Liver (tissue), 9 donors: Measurements from ENCODE around the gene SPATS2. TPM values are rescaled to one million over a fixed set of nuclear protein-coding genes. Genes with fewer than 3 reads are reported as not detected.

ENCODE experiments used
- DNase-seq: peaks from one replicate; pipeline ENCODE4 v3.0.0-alpha.2; 2017; ENCODE audit warnings: low spot score
- H3K27ac ChIP-seq, 2 donors: one replicate each; pipeline ENCODE4 v1.7.0; 2013; ENCODE audit warnings: inconsistent platforms in 2 of 2, low read length in 2 of 2, control low read depth in 1 of 2, low read depth in 1 of 2, mild to moderate bottlenecking in 1 of 2
- H3K27me3 ChIP-seq, 4 donors: one replicate each; pipeline versions ENCODE4 v1.6.1 to v1.7.0; 2013; ENCODE audit warnings: low read length in 3 of 4, inconsistent platforms in 1 of 4, mild to moderate bottlenecking in 1 of 4, moderate library complexity in 1 of 4; ENCODE audit not compliant: control insufficient read depth in 4 of 4, insufficient read depth in 4 of 4
- H3K36me3 ChIP-seq, 4 donors: one replicate each; pipeline versions ENCODE4 v1.6.1 to v1.7.0; 2013; ENCODE audit warnings: low read length in 3 of 4, mild to moderate bottlenecking in 3 of 4, low read depth in 1 of 4, moderate library complexity in 1 of 4; ENCODE audit not compliant: control insufficient read depth in 4 of 4, insufficient read depth in 3 of 4
- H3K4me1 ChIP-seq, 4 donors: one replicate each; pipeline versions ENCODE4 v1.6.1 to v1.7.0; 2013; ENCODE audit warnings: low read length in 3 of 4, mild to moderate bottlenecking in 3 of 4, moderate library complexity in 1 of 4; ENCODE audit not compliant: control insufficient read depth in 4 of 4, insufficient read depth in 4 of 4
- H3K4me3 ChIP-seq, 3 donors: one replicate each; pipeline versions ENCODE4 v1.6.1 to v1.7.0; 2013; ENCODE audit warnings: low read length in 3 of 3, control low read depth in 1 of 3, low read depth in 1 of 3, mild to moderate bottlenecking in 1 of 3
- H3K9ac ChIP-seq, 2 donors: one replicate each; pipeline ENCODE4 v1.7.0; 2013; ENCODE audit warnings: low read length in 2 of 2, mild to moderate bottlenecking in 2 of 2, moderate library complexity in 2 of 2, control low read depth in 1 of 2, low read depth in 1 of 2
- H3K9me3 ChIP-seq, 4 donors: one replicate each; pipeline versions ENCODE4 v1.6.1 to v1.7.0; 2013; ENCODE audit warnings: low read length in 3 of 4; ENCODE audit not compliant: control insufficient read depth in 4 of 4
- EGR1 ChIP-seq, 2 donors: IDR thresholded peaks; 2 replicates each; pipeline ENCODE4 v1.6.1; 2016 to 2018; ENCODE audit warnings: antibody characterized with exemption in 2 of 2, low read depth in 2 of 2
- FOXA1 ChIP-seq: IDR thresholded peaks from 2 replicates; pipeline ENCODE4 v1.6.1; 2016; ENCODE audit warnings: antibody characterized with exemption
- FOXA2 ChIP-seq: IDR thresholded peaks from 2 replicates; pipeline ENCODE4 v1.6.1; 2016; ENCODE audit warnings: antibody characterized with exemption
- HNF4A ChIP-seq, 2 donors: conservative IDR thresholded peaks; 2 replicates each; pipeline ENCODE4 v1.6.1; 2016; ENCODE audit warnings: antibody characterized with exemption in 2 of 2, mild to moderate bottlenecking in 2 of 2
- NR2F2 ChIP-seq: IDR thresholded peaks from 2 replicates; pipeline ENCODE4 v1.6.1; 2016; ENCODE audit warnings: antibody characterized with exemption
- RAD21 ChIP-seq, 2 donors: IDR thresholded peaks; 2 replicates each; pipeline ENCODE4 v1.6.1; 2016; ENCODE audit warnings: antibody characterized with exemption in 2 of 2, mild to moderate bottlenecking in 2 of 2
- RXRA ChIP-seq, 2 donors: IDR thresholded peaks; 2 replicates each; pipeline ENCODE4 v1.6.1; 2017 to 2018; ENCODE audit warnings: antibody characterized with exemption in 2 of 2, mild to moderate bottlenecking in 1 of 2
- TAF1 ChIP-seq: conservative IDR thresholded peaks from 2 replicates; pipeline ENCODE4 v1.6.1; 2016; ENCODE audit warnings: antibody characterized with exemption, mild to moderate bottlenecking
- YY1 ChIP-seq: IDR thresholded peaks from 2 replicates; pipeline ENCODE4 v1.6.1; 2016; ENCODE audit warnings: antibody characterized with exemption, mild to moderate bottlenecking
- WGBS: extraction: QIAGEN DNeasy Blood & Tissue Kit; methylation state at CpG from one replicate; pipeline ENCODE4 v1.1.7; 2013; 5-methylcytosine and 5-hydroxymethylcytosine counted together
- polyA plus RNA-seq, 2 donors: library from polyadenylated mRNA; stranded (reverse) in 1 of 2; unstranded in 1 of 2; fragments of 200-250 nt in 1 of 2; fragments of >200 nt in 1 of 2; fragmentation: Nextera tagmentation in 1 of 2; extraction: Ambion mirVana in 1 of 2; gene quantifications; one replicate each; pipeline versions ENCODE4 v1.2.1 to v1.2.3, GENCODE V29; 2013 to 2015
- total RNA-seq, 2 donors: library from RNA; depleted of rRNA; stranded (reverse); fragments of >200 nt; gene quantifications; one replicate each; pipeline ENCODE4 v1.2.3, GENCODE V29; 2014
- TF ChIP-seq, protein P1 (sequence below): IDR thresholded peaks from 2 replicates; pipeline ENCODE4 v1.6.1; 2016; ENCODE audit warnings: antibody characterized with exemption, mild to moderate bottlenecking
- TF ChIP-seq, protein P2 (sequence below): IDR thresholded peaks from 2 replicates; pipeline ENCODE4 v1.6.1; 2016; ENCODE audit warnings: antibody characterized with exemption
- TF ChIP-seq, protein P3 (sequence below): fragments of 150-350 bp; IDR thresholded peaks from 2 replicates; pipeline ENCODE4 v1.5.1; 2017; ENCODE audit warnings: improper control_type of control experiment, low read depth, low read length; ENCODE audit not compliant: missing input control
- TF ChIP-seq, protein P4 (sequence below): IDR thresholded peaks from 2 replicates; pipeline ENCODE4 v1.6.1; 2016; ENCODE audit warnings: antibody characterized with exemption
- TF ChIP-seq, protein P5 (sequence below): IDR thresholded peaks from 2 replicates; pipeline ENCODE4 v1.6.1; 2016; ENCODE audit warnings: antibody characterized with exemption
- donor health status: healthy.
- donor health status: healthy.
- donor health status: healthy.
- donor health status: healthy.
- donor health status: healthy.

SPATS2 gene
- total and polyA plus RNA-seq, 4 donors, result 2.4 to 5.2 (median 4.5) TPM

DNA sequence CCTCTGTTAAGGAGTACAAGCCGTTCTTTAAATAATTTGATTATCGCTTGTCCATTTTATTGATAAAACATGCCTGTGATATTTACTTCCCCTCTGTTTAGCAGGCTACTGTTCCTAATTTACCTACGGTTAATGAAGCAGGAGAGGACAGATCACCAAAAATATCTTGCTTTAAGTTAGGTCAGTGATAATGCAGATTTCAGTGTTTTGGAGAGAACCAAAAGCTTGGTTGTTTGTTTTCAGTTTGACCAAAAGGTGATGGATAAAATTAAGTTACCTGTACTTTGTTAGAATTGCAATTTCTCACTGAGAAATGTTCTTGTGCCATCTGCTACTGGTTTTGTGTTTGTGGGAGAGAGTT is 958 bp downstream of the SPATS2 start:
- H3K9ac ChIP-seq, result no peak overlapping the region
- no peaks in the 10 kb centered on the region for H3K27me3 ChIP-seq
- TF ChIP-seq, protein P1, sequence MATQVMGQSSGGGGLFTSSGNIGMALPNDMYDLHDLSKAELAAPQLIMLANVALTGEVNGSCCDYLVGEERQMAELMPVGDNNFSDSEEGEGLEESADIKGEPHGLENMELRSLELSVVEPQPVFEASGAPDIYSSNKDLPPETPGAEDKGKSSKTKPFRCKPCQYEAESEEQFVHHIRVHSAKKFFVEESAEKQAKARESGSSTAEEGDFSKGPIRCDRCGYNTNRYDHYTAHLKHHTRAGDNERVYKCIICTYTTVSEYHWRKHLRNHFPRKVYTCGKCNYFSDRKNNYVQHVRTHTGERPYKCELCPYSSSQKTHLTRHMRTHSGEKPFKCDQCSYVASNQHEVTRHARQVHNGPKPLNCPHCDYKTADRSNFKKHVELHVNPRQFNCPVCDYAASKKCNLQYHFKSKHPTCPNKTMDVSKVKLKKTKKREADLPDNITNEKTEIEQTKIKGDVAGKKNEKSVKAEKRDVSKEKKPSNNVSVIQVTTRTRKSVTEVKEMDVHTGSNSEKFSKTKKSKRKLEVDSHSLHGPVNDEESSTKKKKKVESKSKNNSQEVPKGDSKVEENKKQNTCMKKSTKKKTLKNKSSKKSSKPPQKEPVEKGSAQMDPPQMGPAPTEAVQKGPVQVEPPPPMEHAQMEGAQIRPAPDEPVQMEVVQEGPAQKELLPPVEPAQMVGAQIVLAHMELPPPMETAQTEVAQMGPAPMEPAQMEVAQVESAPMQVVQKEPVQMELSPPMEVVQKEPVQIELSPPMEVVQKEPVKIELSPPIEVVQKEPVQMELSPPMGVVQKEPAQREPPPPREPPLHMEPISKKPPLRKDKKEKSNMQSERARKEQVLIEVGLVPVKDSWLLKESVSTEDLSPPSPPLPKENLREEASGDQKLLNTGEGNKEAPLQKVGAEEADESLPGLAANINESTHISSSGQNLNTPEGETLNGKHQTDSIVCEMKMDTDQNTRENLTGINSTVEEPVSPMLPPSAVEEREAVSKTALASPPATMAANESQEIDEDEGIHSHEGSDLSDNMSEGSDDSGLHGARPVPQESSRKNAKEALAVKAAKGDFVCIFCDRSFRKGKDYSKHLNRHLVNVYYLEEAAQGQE, result no peak
- TF ChIP-seq, protein P2, sequence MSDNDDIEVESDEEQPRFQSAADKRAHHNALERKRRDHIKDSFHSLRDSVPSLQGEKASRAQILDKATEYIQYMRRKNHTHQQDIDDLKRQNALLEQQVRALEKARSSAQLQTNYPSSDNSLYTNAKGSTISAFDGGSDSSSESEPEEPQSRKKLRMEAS, result peak; percentile 16
- WGBS, result 22% methylated on average over 3 of the region's 3 CpGs
- no peak for DNase-seq
- H3K4me3 ChIP-seq, result peak overlapping the region in 1 of 3 donors; percentile 69
- peak overlapping the region in 1 of 2 donors; percentile 89 for H3K27ac ChIP-seq
- H3K36me3 ChIP-seq, result no peaks in the 10 kb centered on the region
- H3K9me3 ChIP-seq, result no peaks in the 10 kb centered on the region
- H3K4me1 ChIP-seq, result peaks cover 2 to 15% (median 5%) of the 10 kb centered on the region in 4 donors

DNA sequence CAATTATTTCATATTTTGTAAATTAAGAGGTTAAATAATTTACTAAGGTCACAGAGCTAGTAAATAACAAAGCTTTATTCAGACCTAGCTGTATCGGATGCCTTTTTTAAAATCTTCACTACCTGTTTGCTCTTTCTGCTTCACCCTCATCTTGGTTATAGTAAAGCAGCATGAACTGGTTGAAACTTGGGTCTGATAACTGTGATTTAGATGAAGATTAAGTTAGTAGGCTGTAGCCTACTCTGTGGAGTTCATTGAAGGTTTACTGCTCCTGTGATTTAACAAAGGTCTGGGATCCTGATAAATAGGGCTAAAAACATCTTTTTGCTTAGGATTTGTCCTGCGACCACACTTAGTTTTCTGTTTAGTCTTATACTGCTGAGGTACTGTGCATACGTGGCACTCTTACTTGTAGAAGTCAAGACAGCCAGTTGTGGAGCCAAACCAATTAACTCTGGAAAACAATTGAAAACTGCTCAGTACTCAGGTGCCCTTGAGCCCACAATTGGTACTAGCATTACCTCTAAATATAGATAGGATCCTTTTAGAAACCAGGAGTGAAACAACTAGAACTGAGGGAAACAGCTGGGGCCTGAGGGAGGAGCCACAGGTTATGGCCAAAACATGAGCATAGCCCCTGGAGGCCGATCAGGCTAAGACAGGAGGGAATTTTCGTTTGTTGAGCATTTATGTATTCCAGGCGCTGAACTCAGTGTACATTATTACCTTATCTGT is 2.3 kb downstream of the SPATS2 start:
- no peak for DNase-seq
- 72% methylated on average over 6 of the region's 6 CpGs for WGBS
- H3K4me3 ChIP-seq, result no peak overlapping the region

More for the DNA sequence above, 2.3 kb downstream of the SPATS2 start:
- no peaks in the 10 kb centered on the region for H3K36me3 ChIP-seq
- H3K9me3 ChIP-seq, result no peaks in the 10 kb centered on the region
- H3K9ac ChIP-seq, result no peak overlapping the region
- TF ChIP-seq NR2F2 (no peak), HNF4A (conservative IDR thresholded peaks at IDR 0.05) (no peak), EGR1 (IDR thresholded peaks at IDR 0.05; ENCODE audit: low read depth in 2 of 2) (no peak), TAF1 (no peak), FOXA1 (no peak), FOXA2 (no peak), RXRA (IDR thresholded peaks at IDR 0.05) (no peak), YY1 (no peak), RAD21 (IDR thresholded peaks at IDR 0.05) (no peak)
- TF ChIP-seq, protein P2, result no peak
- TF ChIP-seq, protein P3, sequence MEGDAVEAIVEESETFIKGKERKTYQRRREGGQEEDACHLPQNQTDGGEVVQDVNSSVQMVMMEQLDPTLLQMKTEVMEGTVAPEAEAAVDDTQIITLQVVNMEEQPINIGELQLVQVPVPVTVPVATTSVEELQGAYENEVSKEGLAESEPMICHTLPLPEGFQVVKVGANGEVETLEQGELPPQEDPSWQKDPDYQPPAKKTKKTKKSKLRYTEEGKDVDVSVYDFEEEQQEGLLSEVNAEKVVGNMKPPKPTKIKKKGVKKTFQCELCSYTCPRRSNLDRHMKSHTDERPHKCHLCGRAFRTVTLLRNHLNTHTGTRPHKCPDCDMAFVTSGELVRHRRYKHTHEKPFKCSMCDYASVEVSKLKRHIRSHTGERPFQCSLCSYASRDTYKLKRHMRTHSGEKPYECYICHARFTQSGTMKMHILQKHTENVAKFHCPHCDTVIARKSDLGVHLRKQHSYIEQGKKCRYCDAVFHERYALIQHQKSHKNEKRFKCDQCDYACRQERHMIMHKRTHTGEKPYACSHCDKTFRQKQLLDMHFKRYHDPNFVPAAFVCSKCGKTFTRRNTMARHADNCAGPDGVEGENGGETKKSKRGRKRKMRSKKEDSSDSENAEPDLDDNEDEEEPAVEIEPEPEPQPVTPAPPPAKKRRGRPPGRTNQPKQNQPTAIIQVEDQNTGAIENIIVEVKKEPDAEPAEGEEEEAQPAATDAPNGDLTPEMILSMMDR, result no peak
- TF ChIP-seq, protein P1, result no peak
- TF ChIP-seq, protein P4, sequence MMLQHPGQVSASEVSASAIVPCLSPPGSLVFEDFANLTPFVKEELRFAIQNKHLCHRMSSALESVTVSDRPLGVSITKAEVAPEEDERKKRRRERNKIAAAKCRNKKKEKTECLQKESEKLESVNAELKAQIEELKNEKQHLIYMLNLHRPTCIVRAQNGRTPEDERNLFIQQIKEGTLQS, result no peak
- TF ChIP-seq, protein P5, sequence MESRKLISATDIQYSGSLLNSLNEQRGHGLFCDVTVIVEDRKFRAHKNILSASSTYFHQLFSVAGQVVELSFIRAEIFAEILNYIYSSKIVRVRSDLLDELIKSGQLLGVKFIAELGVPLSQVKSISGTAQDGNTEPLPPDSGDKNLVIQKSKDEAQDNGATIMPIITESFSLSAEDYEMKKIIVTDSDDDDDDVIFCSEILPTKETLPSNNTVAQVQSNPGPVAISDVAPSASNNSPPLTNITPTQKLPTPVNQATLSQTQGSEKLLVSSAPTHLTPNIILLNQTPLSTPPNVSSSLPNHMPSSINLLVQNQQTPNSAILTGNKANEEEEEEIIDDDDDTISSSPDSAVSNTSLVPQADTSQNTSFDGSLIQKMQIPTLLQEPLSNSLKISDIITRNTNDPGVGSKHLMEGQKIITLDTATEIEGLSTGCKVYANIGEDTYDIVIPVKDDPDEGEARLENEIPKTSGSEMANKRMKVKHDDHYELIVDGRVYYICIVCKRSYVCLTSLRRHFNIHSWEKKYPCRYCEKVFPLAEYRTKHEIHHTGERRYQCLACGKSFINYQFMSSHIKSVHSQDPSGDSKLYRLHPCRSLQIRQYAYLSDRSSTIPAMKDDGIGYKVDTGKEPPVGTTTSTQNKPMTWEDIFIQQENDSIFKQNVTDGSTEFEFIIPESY, result no peak
- peaks cover 2 to 15% (median 5%) of the 10 kb centered on the region in 4 donors for H3K4me1 ChIP-seq
- H3K27me3 ChIP-seq, result no peaks in the 10 kb centered on the region
- H3K27ac ChIP-seq, result no peak overlapping the region
